Measurements from ENCODE around the gene ENG. TPM values are rescaled to one million over a fixed set of nuclear protein-coding genes. Genes with fewer than 3 reads are reported as not detected.
"Not testable (repeated sequence)": the region's sequence is repeated elsewhere in the genome, so short reads cannot be mapped to it uniquely, and the experiment has no call there.

Gene ENG
- 25.9 and 46.1 TPM in 2 replicates for total RNA-seq (2014; rRNA removed; shearing (Covaris generic))

GRCh38 chr9:127854184-127854806 lies at the start of gene ENG:
TSS of gene ENG (minus strand) at chr9:127854658. CDS start at chr9:127854355, 303 bp downstream.
- DNase-seq (ENCODE audit: low read depth), result peak; percentile 81

DNA sequence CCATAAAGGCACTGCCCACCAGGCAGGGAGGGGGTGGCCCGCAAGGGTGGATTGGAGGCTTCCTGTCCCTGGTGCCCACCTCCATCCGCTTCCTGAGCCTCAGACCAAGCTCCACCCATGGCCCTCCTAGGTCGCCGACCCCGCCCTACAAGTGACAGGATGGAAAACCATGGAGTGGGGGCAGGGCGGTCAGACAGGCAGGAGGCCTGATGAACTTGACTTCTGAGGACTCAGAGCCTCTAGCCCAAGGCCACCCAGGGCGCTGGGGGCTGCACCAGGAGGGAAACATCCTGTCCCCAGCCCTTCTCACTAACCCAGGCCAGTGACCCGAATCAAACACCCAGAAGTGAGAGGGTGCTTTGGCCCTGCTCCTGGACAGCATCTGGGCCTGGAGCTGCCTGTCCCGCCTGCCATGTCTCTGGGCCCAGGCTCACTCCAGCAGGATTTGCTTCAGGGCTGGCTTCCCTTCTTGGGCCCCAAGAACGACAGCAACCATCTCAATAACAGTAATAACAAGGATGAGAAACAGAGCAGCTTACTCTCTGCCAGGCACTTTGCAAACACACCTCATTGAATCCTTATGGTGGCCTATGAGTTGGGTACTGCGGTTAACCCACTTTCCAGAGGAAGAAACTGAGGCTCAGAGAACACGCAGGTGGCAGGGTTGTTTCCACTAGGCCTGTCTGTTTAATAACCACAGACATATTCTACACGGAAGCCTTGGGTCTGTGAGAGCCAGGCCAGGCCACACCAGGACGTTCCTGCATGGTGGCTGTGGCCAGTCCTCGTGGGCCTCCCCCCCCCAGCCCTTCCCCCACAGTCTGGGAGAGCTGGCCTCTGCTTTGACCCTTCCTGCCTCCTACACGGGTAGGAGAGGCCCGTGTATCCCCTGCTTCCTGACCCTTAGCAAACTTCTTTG lies 49.4 kb upstream of the ENG start:
- DNase-seq (ENCODE audit: low read depth), result no peak

- peak; percentile 73 for DNase-seq (ENCODE audit: low read depth)
Measured at GRCh38 chr9:127899128-127899943, 44.9 kb upstream of the ENG start, which contains the start of gene ST6GALNAC6. TSS of gene ST6GALNAC6 (minus strand) at chr9:127899603. CDS start at chr9:127897981, 1,622 bp downstream.

DNA sequence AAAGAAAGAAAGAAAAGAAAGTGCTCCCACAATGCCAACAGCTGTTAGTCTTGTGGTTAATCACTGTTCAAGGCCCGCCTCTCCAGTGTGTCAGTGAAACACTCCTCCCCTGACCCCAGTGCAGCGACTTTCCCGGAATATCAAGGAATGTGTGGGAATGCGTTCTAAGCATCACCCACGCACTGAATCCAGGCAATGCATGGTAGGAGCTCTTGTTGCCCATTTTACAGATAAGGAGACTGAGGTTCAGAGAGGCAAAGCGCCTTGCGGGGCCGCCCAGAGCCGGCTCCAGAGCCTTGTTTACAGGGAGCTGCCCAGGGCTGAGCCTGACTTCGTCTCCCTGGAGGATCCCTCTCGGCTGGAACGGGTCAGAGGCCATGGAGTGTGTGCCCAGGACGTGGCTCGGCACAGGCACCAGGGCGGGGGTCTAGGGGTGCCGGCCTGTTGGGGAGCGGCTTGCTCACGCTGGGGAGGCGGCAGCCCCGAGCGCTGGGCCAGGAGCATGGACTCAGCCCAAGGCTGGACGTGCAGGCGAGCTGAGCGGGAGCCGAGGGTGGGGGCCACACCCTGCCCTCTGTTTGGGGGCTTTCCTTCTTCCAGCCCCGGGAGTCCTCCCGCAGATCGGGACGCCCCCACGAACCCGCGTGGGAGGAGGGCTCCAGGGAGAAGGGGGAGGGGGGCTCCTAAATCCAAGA lies 44.1 kb upstream of the ENG start:
- peak; percentile 59 for DNase-seq (ENCODE audit: low read depth)

DNA sequence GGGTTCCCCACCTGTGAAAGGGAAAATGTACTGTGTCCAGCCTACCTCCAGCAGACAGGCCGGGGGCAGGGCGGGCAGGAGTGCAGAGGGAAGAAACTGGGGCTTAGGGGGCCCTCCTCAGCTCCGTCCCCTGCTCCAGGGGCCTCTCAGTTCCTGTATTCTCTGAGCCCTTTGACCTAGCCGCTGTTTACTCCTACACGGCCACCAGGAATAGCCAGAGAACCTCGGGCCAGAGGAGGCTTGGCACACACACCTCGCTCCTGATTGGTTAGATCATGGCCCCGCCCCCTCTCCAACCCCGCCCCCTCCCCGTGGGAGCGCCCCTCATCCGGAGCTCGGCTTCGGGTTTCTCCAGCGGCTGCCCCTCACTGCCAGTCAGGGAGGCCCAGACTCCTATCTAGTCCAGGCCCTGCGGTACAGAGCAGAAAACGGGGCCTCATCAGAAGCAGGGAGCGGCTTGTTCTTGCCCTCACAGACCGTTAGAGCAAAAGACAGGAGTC lies 42.8 kb upstream of the ENG start:
- no peak for DNase-seq (ENCODE audit: low read depth)

DNA sequence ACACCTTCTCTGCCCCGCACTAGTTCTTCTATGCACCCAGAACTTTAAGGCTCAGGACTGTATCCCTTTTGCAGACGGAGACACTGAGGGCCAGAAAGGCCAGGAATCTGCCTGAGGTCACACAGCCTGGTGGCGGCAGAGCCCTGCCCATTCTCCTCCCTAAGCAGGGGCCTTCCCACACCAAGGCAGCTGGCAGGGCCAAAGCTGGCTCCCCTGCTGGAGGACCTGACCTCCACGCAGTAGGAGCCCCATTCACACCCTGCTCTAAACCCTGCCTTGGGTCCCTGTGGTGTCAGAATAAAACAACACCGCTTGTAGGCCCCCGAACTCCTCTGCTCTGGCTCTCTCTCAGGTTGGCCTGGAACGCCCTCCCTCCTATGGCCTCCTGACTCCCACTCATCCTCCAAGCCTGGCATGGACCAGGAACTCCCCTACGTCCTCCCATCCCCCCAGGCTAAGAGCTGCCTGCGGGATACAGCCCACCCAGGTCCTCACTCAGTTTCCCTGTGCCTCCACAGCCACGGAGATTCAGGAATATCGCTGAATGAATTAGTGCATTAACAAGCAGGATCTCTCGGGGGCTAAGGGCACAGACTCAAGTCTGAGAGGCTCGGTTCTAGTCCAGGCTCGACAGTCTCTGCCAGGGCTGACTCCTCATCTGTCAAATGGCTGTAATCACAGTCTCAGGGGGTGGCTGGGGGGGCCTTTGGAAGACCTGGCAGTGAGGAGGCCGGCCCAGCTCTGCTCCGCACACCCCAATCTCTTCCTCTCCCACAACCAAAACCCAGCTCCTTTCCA lies 42.1 kb upstream of the ENG start:
- no peak for DNase-seq (ENCODE audit: low read depth)

- no peak for DNase-seq (ENCODE audit: low read depth)
Measured at GRCh38 chr9:127895811-127896210, 41.4 kb upstream of the ENG start.

GRCh38 chr9:127893392-127893791 lies 38.9 kb upstream of the ENG start:
- no peak for DNase-seq (ENCODE audit: low read depth)

- no peak for DNase-seq (ENCODE audit: low read depth)
Measured at GRCh38 chr9:127892831-127893230, 38.4 kb upstream of the ENG start.

GRCh38 chr9:127890053-127890452 lies 35.6 kb upstream of the ENG start:
- no peak for DNase-seq (ENCODE audit: low read depth)

DNA sequence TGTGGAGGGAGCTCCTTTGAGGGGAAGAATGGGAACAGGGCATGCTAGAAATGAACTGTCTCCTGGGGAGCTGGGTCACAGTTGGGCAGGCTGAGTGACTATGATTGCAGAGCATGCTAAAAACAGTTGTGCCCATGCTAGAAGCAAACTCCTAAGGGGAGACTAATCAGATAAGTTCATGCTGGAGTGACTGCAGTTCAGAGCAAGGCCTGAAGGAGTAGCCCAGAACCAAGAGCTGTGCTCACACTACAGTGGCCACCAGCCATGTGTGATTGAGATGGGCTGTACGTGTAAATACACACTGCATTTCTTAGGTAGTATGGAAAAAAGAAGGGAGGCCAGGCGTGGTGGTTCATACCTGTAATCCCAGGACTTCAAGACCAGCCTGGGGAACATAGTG lies 33.3 kb upstream of the ENG start:
- DNase-seq (ENCODE audit: low read depth), result no peak

- DNase-seq (ENCODE audit: low read depth), result no peak
Measured at GRCh38 chr9:127886401-127886972, 32.0 kb upstream of the ENG start.

- no peak for DNase-seq (ENCODE audit: low read depth)
Measured at GRCh38 chr9:127885508-127886281, 31.2 kb upstream of the ENG start.

- no peak for DNase-seq (ENCODE audit: low read depth)
Measured at GRCh38 chr9:127884976-127885490, 30.6 kb upstream of the ENG start.

DNA sequence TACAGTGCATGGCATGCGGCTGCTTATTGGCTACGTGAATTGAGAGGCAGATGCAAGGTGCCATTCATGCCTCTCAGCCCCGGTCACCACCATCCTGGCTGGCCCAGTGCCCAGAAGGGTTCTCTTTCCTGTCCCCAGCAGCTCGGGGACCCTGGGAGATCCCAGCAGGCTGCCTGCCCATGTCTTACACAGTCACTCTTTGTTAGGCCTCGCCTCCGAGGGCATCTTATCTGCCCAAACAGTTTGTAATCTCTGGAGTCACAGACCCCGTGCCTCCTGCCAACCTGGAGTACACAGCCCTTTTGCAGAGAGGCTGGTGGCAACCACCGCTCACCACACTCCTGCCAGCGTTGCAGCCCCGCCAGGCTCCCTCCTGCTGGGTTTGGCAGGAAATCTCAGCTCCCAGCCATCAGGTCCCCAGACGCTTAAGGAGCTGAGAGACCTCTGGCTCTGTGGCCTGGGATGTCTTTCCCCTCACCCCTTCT lies 30.0 kb upstream of the ENG start:
- peak; percentile 66 for DNase-seq (ENCODE audit: low read depth)

DNA sequence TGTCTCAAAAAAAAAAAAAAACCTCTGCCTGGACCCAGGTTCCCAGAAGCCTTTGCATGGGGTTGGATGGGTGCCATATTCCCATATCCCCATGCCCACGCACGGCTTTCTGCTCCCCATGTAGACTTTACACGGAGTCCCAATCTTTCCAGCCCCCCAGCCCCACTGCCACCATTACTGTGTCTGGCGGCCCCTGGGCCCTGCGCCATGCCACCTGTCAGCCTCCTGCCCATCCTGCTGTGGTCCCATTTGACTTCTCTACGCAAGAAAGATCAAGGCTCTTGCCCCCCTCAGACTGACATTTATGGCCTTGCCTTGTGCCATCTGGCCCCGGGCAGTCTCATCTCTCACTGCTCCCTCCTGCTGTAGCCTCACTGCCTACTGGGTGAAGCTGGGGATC lies 29.5 kb upstream of the ENG start:
- DNase-seq (ENCODE audit: low read depth), result no peak

DNA sequence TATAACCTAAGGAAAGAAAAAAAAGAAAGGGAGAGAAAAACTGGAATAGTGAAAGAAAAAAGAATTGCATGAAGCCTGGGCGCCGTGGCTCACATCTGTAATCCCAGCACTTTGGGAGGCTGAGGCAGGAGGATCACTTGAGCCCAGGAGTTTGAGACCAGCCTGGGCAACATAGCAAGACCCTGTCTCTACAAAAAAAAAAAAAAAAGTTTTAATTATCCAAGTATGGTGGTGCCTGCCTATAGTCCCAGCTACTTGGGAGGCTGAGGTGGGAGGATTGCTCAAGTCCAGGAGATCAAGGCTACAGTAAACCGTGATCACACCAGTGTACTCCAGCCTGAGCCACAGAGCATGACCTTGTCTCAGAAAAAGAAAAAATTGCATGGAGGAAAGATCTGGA lies 27.3 kb upstream of the ENG start:
- DNase-seq (ENCODE audit: low read depth), result not testable (repeated sequence)

DNA sequence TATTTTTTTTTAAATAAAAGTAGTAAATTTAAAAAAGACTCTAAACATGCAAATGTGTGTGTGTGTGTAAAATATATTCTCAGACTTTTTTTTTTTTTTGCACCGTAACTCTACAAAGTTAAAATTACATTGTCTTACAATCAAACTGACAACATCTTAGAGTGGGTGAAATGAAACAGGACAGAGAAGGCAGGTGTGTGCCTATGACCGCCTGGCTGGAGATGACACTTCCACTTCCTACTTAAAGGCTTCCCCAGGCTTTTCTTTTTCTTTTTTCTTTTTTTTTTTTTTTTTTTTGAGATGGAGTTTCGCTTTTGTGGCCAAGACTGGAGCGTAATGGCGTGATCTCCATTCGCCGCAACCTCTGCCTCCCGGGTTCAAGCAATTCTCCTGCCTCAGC lies 25.7 kb upstream of the ENG start:
- no peak for DNase-seq (ENCODE audit: low read depth)

Data from M059J (cell line).